ENCODE measurements around the gene LRRC3C.

LRRC3C gene

GRCh38 chr17:39980351-39981206, 53.0 kb downstream of the LRRC3C start, which contains the start of gene PSMD3:
Gene PSMD3 (plus strand): TSS chr17:39980807. CDS start chr17:39980971, 164 bp downstream.
- peak; percentile 93 to 99 (median 97) for DNase-seq

- no peak for DNase-seq
These were observed 53.7 kb downstream of the LRRC3C start for GRCh38 chr17:39981207-39981741.

- DNase-seq = no peak
These were observed 54.3 kb downstream of the LRRC3C start for GRCh38 chr17:39981766-39982375.

GRCh38 chr17:39988206-39988810, 60.8 kb downstream of the LRRC3C start:
- no peak for DNase-seq

- no peak for DNase-seq
These were observed 66.9 kb downstream of the LRRC3C start for GRCh38 chr17:39994448-39994847.

Measured in T-helper 1 cell (primary cell).